Left ventricle myocardium inferior (tissue), 1 donor: Measurements from ENCODE around the gene PACS1. TPM values are rescaled to one million over a fixed set of nuclear protein-coding genes. Genes with fewer than 3 reads are reported as not detected.

Experiments
- DNase-seq: peaks from one replicate; pipeline ENCODE4 v3.0.0-alpha.2; 2020
- H3K27ac ChIP-seq: fragments of 200-600 bp; replicated peaks from 2 replicates; pipeline ENCODE4 v1.8.0; 2021
- H3K27me3 ChIP-seq: fragments of 200-600 bp; 2 replicates; pipeline ENCODE4 v1.8.0; 2021; ENCODE audit warnings: low read depth
- H3K36me3 ChIP-seq: fragments of 200-600 bp; 2 replicates; pipeline ENCODE4 v1.8.0; 2021
- H3K4me1 ChIP-seq: fragments of 200-600 bp; 2 replicates; pipeline ENCODE4 v1.8.0; 2021
- H3K4me3 ChIP-seq: fragments of 200-600 bp; 2 replicates; pipeline ENCODE4 v1.8.0; 2021; ENCODE audit warnings: mild to moderate bottlenecking, moderate library complexity
- H3K9me3 ChIP-seq: fragments of 200-600 bp; replicated peaks from 2 replicates; pipeline ENCODE4 v1.8.0; 2021
- CTCF ChIP-seq: fragments of 200-600 bp; IDR thresholded peaks from 2 replicates; pipeline ENCODE4 v1.8.0; 2021; ENCODE audit warnings: antibody characterized with exemption, mild to moderate bottlenecking, borderline replicate concordance
- intact Hi-C: fragments of 100-400 bp; cut with micrococcal nuclease; formaldehyde crosslinking; loops from one replicate; pipeline ENCODE4 v1.11.0; 2022
- total RNA-seq: library from RNA; stranded (reverse); fragmentation: NEBNext Ultra II Directional; extraction: Animal tissue kit (Norgen Biotek cat#: 25700); gene quantifications from one replicate; pipeline ENCODE4 v1.2.1, GENCODE V29; 2021
- donor health status: DM: no; HTN: yes; CAD: no; lungs with severe emphysema.

PACS1 gene
- total RNA-seq, 1 donor from 2014 or later, result 54.9 TPM

- peaks cover 24% of the 10 kb centered on the region for H3K4me1 ChIP-seq
- no peaks in the 10 kb centered on the region for H3K9me3 ChIP-seq
- no peaks in the 10 kb centered on the region for H3K36me3 ChIP-seq
- DNase-seq, result no peak
- H3K27ac ChIP-seq, result no peak overlapping the region
- H3K27me3 ChIP-seq, result no peaks in the 10 kb centered on the region
- intact Hi-C loops, result no loop called here
- no peak overlapping the region for H3K4me3 ChIP-seq
- TF ChIP-seq CTCF, result no peak
Observed at GRCh38 chr11:66143996-66144678, 74.1 kb downstream of the PACS1 start.

- no peak overlapping the region for H3K27ac ChIP-seq
Observed at GRCh38 chr11:66146074-66146473, 76.0 kb downstream of the PACS1 start.

GRCh38 chr11:66146940-66147339, 76.9 kb downstream of the PACS1 start:
- intact Hi-C loops, result no loop called here
- H3K9me3 ChIP-seq, result no peaks in the 10 kb centered on the region
- peaks cover 39% of the 10 kb centered on the region for H3K4me1 ChIP-seq
- no peaks in the 10 kb centered on the region for H3K36me3 ChIP-seq
- H3K27ac ChIP-seq, result no peak overlapping the region
- H3K27me3 ChIP-seq, result no peaks in the 10 kb centered on the region
- DNase-seq, result no peak
- no peak for TF ChIP-seq CTCF
- no peak overlapping the region for H3K4me3 ChIP-seq

More at GRCh38 chr11:66146074-66146473, 76.0 kb downstream of the PACS1 start:
- Histone ChIP-seq H3K4me1 (peaks cover 37% of the 10 kb centered on the region), H3K36me3 (no peaks in the 10 kb centered on the region), H3K27me3 (no peaks in the 10 kb centered on the region), H3K9me3 (no peaks in the 10 kb centered on the region), H3K4me3 (no peak overlapping the region)
- DNase-seq, result no peak
- no peak for TF ChIP-seq CTCF
- intact Hi-C loops, result no loop called here

- Histone ChIP-seq H3K4me3 (peak overlapping the region; percentile 44), H3K36me3 (no peaks in the 10 kb centered on the region), H3K27me3 (no peaks in the 10 kb centered on the region), H3K27ac (peak overlapping the region; percentile 52), H3K4me1 (peaks cover 21% of the 10 kb centered on the region), H3K9me3 (no peaks in the 10 kb centered on the region)
- intact Hi-C loops, result no loop called here
- no peak for DNase-seq
- TF ChIP-seq CTCF, result no peak
Observed at GRCh38 chr11:66150140-66150539, 80.1 kb downstream of the PACS1 start.

GRCh38 chr11:66150725-66151124, 80.7 kb downstream of the PACS1 start:
- Histone ChIP-seq H3K4me3 (no peak overlapping the region), H3K4me1 (peaks cover 16% of the 10 kb centered on the region), H3K36me3 (no peaks in the 10 kb centered on the region), H3K27me3 (no peaks in the 10 kb centered on the region), H3K27ac (peak overlapping the region; percentile 52), H3K9me3 (no peaks in the 10 kb centered on the region)
- no peak for DNase-seq
- intact Hi-C loops, result no loop called here
- TF ChIP-seq CTCF, result no peak
